Natural killer cell (primary cell): ENCODE results near the gene PCSK5. TPM values are rescaled to one million over a fixed set of nuclear protein-coding genes. Genes with fewer than 3 reads are reported as not detected.

ENCODE experiments used
- ATAC-seq, 3 donors: fragments of 150-1000 bp in 2 of 3; fragments of 200-7000 bp in 1 of 3; cut with Tn5 transposase; 1 replicate in 1 of 3; 2 replicates in 2 of 3; pipeline ENCODE4 v1.10.0; 2021; ENCODE audit warnings: mild to moderate bottlenecking in 2 of 3, moderate library complexity in 2 of 3
- DNase-seq, 2 donors: peaks; one replicate each; pipeline versions ENCODE4 v3.0.0 to v3.0.0-alpha.2; 2013 to 2021; ENCODE audit warnings: mixed read lengths in 1 of 2
- H3K27ac ChIP-seq: one replicate; pipeline ENCODE4 v1.5.1; 2013; ENCODE audit warnings: mild to moderate bottlenecking, low read length
- H3K27me3 ChIP-seq: one replicate; pipeline ENCODE4 v1.6.1; 2013; ENCODE audit warnings: low read length; ENCODE audit not compliant: control insufficient read depth, insufficient read depth
- H3K36me3 ChIP-seq: one replicate; pipeline ENCODE4 v1.6.1; 2013; ENCODE audit warnings: low read length; ENCODE audit not compliant: control insufficient read depth, insufficient read depth
- H3K4me1 ChIP-seq: one replicate; pipeline ENCODE4 v1.6.1; 2013; ENCODE audit warnings: low read length; ENCODE audit not compliant: control insufficient read depth, insufficient read depth
- H3K4me3 ChIP-seq: one replicate; pipeline ENCODE4 v1.5.1; 2013; ENCODE audit warnings: low read length
- H3K9me3 ChIP-seq: one replicate; pipeline ENCODE4 v1.6.1; 2013; ENCODE audit warnings: low read length; ENCODE audit not compliant: control insufficient read depth, insufficient read depth
- H3K27ac Mint-ChIP-seq, 2 donors: one replicate each; pipeline ENCODE4 v1.8.0; 2022; ENCODE audit warnings: mild to moderate bottlenecking in 2 of 2, mixed read lengths in 2 of 2, moderate library complexity in 1 of 2
- H3K27me3 Mint-ChIP-seq, 2 donors: one replicate each; pipeline ENCODE4 v1.8.0; 2022; ENCODE audit warnings: low read depth in 2 of 2, mixed read lengths in 2 of 2
- H3K36me3 Mint-ChIP-seq: one replicate; pipeline ENCODE4 v1.8.0; 2022; ENCODE audit warnings: mixed read lengths
- H3K4me1 Mint-ChIP-seq, 2 donors: one replicate each; pipeline ENCODE4 v1.8.0; 2022; ENCODE audit warnings: mixed read lengths in 2 of 2
- H3K4me3 Mint-ChIP-seq: one replicate; pipeline ENCODE4 v1.8.0; 2022; ENCODE audit warnings: mild to moderate bottlenecking, moderate library complexity, mixed read lengths
- H3K9me3 Mint-ChIP-seq, 2 donors: one replicate each; pipeline ENCODE4 v1.8.0; 2022; ENCODE audit warnings: mixed read lengths in 2 of 2
- WGBS: methylation state at CpG from one replicate; pipeline ENCODE4 v1.1.7; 2013; ENCODE audit warnings: missing lambda C conversion rate; ENCODE audit not compliant: insufficient coverage; 5-methylcytosine and 5-hydroxymethylcytosine counted together
- intact Hi-C: fragments of 100-400 bp; cut with micrococcal nuclease; formaldehyde crosslinking; loops from one replicate; pipeline ENCODE4 v1.14.2; 2022
- total RNA-seq, 4 donors: library from RNA; stranded (reverse); fragments of 120-200 nt in 1 of 4; gene quantifications; one replicate each; pipeline versions ENCODE4 v1.2.3 to v1.2.4, GENCODE V29; 2013 to 2022
- TF ChIP-seq, protein P1 (sequence below): fragments of 200-600 bp; IDR thresholded peaks from one replicate; pipeline ENCODE4 v1.8.0; 2022; ENCODE audit warnings: antibody characterized with exemption

Gene PCSK5
- total RNA-seq, 3 donors from 2014 or later (not counting 1 experiment from before 2014, with no cell fraction given), result 2.4 to 13.2 (median 5.7) TPM

DNA sequence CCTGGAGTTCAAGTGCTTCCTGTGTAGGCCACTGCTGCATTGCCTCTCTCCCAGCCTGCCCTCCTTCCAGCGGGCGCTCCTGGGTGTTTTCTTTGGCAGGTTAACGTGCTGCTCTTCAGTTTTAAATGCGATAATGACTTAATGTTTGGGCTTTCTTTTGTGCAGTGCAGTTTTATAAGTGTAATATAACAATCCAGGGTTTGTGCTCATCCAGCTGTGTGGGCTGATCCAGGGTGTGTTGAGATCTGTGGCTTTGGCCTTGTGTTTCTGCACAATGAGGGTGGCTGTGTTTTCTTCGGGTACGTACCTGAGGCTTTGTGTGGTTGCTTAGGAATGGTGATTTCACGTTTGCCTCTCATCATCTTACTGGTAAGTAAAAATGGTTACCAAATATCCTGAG is 50.6 kb downstream of the PCSK5 start:
- Mint-ChIP-seq H3K27me3 (no peaks in the 10 kb centered on the region), H3K36me3 (no peaks in the 10 kb centered on the region), H3K9me3 (no peaks in the 10 kb centered on the region), H3K27ac (no peak overlapping the region), H3K4me1 (peaks cover 0 to 8% of the 10 kb centered on the region in 2 donors), H3K4me3 (no peak overlapping the region)
- 96% methylated on average over 7 of the region's 7 CpGs for WGBS
- DNase-seq (no peak), ATAC-seq (no peak)
- H3K9me3 ChIP-seq, result no peaks in the 10 kb centered on the region
- intact Hi-C loops, result no loop called here
- H3K36me3 ChIP-seq, result no peaks in the 10 kb centered on the region
- H3K27ac ChIP-seq, result no peak overlapping the region
- no peak overlapping the region for H3K4me3 ChIP-seq
- H3K27me3 ChIP-seq, result no peaks in the 10 kb centered on the region
- TF ChIP-seq, protein P1, sequence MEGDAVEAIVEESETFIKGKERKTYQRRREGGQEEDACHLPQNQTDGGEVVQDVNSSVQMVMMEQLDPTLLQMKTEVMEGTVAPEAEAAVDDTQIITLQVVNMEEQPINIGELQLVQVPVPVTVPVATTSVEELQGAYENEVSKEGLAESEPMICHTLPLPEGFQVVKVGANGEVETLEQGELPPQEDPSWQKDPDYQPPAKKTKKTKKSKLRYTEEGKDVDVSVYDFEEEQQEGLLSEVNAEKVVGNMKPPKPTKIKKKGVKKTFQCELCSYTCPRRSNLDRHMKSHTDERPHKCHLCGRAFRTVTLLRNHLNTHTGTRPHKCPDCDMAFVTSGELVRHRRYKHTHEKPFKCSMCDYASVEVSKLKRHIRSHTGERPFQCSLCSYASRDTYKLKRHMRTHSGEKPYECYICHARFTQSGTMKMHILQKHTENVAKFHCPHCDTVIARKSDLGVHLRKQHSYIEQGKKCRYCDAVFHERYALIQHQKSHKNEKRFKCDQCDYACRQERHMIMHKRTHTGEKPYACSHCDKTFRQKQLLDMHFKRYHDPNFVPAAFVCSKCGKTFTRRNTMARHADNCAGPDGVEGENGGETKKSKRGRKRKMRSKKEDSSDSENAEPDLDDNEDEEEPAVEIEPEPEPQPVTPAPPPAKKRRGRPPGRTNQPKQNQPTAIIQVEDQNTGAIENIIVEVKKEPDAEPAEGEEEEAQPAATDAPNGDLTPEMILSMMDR, result no peak
- H3K4me1 ChIP-seq, result no peaks in the 10 kb centered on the region

DNA sequence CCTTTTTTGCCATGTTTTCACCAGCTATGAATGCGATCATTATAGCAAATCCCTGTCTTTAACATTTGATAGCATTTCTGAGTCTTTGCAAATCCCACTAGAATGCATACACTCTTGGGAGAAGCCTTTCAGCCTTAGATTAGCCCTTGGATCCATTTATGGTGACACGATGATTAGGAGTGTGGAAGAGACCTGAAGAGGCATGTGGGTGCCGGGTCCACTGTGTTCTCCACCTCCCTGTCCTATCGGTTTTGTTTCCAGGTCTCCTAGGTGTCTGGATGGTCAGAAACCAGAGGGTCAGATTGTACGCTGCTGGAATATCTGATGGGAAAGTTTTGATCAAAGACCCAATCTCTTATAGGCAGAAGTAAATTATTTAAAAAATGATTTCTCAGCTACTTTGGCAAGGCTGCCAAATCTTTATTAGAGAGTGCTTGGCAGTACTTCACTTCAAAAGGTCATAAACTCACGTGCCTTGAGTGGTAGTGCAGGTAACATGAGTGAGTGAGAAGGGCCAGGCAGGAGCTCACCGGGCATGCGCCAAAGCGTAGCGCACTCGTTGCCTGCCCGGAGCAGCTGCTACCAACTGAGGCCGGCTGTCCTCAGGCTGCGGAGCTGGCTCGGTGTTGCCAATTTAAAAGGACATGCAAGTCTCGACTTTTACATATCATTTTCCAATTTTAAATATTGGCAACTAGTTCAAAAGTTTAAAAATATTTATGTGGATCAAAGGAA is 51.3 kb downstream of the PCSK5 start:
- Histone ChIP-seq H3K4me1 (no peaks in the 10 kb centered on the region), H3K4me3 (no peak overlapping the region), H3K36me3 (no peaks in the 10 kb centered on the region), H3K27ac (no peak overlapping the region), H3K27me3 (no peaks in the 10 kb centered on the region), H3K9me3 (no peaks in the 10 kb centered on the region)
- peaks cover 0 to 8% of the 10 kb centered on the region in 2 donors for H3K4me1 Mint-ChIP-seq
- 89% methylated on average over 15 of the region's 16 CpGs for WGBS
- H3K36me3 Mint-ChIP-seq, result no peaks in the 10 kb centered on the region
- no peak overlapping the region for H3K4me3 Mint-ChIP-seq
- intact Hi-C loops, result no loop called here
- ATAC-seq (no peak), DNase-seq (no peak)
- no peak overlapping the region for H3K27ac Mint-ChIP-seq
- H3K27me3 Mint-ChIP-seq, result no peaks in the 10 kb centered on the region
- H3K9me3 Mint-ChIP-seq, result no peaks in the 10 kb centered on the region
- TF ChIP-seq, protein P1, result no peak

DNA sequence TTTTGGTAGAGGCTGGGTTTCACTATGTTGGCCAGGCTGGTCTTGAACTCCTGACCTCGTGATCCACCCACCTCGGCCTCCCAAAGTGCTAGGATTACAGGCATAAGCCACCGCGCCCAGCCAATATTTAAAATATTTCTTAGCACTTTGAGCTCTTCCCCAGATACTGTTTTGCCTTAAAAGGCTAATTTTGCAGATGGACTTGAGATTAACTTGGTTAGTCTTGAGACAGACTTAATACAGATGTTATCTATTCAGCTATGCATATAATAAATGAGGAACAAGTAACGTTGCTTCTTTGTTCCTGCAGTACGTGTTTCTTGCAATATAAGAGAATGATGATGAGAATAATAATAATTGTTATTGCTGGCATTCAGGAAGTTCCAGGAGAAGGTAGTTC is 56.3 kb downstream of the PCSK5 start:
- no peak for ATAC-seq
- intact Hi-C loops, result no loop called here
- no peaks in the 10 kb centered on the region for H3K36me3 Mint-ChIP-seq
- no peaks in the 10 kb centered on the region for H3K27me3 ChIP-seq
- no peaks in the 10 kb centered on the region for H3K4me1 Mint-ChIP-seq
- no peak overlapping the region for H3K27ac Mint-ChIP-seq
- no peak overlapping the region for H3K4me3 Mint-ChIP-seq
- H3K36me3 ChIP-seq, result no peaks in the 10 kb centered on the region
- H3K9me3 ChIP-seq, result no peaks in the 10 kb centered on the region
- DNase-seq, result no peak
- no peaks in the 10 kb centered on the region for H3K4me1 ChIP-seq
- H3K9me3 Mint-ChIP-seq, result no peaks in the 10 kb centered on the region
- WGBS, result 92% methylated on average over 6 of the region's 6 CpGs
- TF ChIP-seq, protein P1, result no peak
- H3K27me3 Mint-ChIP-seq, result no peaks in the 10 kb centered on the region
- H3K4me3 ChIP-seq, result no peak overlapping the region
- H3K27ac ChIP-seq, result no peak overlapping the region

DNA sequence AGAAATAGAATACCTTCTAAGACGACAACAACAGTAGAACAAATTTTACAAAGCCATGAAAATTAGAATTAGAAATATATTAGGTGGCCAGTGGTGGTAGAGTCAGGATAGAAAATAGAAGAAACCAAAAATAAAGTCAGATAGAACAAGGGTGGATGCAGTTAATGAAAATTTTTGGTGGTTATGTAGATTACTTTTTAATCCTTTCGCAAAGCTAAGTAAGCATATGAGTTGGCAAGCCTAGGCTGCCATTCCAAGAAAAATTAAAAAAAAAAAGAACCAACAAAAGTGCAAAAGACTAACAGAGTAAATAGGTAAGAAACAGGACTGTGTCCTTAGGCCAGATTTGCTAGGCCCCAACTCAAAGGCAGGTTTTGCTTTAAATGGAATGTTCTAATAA is 56.8 kb downstream of the PCSK5 start:
- Mint-ChIP-seq H3K27me3 (no peaks in the 10 kb centered on the region), H3K36me3 (no peaks in the 10 kb centered on the region), H3K9me3 (no peaks in the 10 kb centered on the region), H3K4me1 (no peaks in the 10 kb centered on the region), H3K27ac (no peak overlapping the region), H3K4me3 (no peak overlapping the region)
- Histone ChIP-seq H3K27ac (no peak overlapping the region), H3K9me3 (no peaks in the 10 kb centered on the region), H3K36me3 (no peaks in the 10 kb centered on the region), H3K4me1 (no peaks in the 10 kb centered on the region), H3K4me3 (no peak overlapping the region), H3K27me3 (no peaks in the 10 kb centered on the region)
- TF ChIP-seq, protein P1, result no peak
- no peak for DNase-seq
- 100% methylated on average over 1 of the region's 2 CpGs for WGBS
- intact Hi-C loops, result no loop called here
- ATAC-seq, result no peak
